Chondrocyte (in vitro differentiated cells): ENCODE results near the gene SLC26A11. TPM values are rescaled to one million over a fixed set of nuclear protein-coding genes. Genes with fewer than 3 reads are reported as not detected.
A peak's percentile ranks its signal among the peaks of the same experiment; 100 is the strongest.

ENCODE experiments used
- DNase-seq: peaks from one replicate; pipeline ENCODE4 v3.0.0; 2021; ENCODE audit warnings: mixed read lengths, low spot score
- H3K27ac Mint-ChIP-seq: one replicate; pipeline ENCODE4 v1.8.0; 2021; ENCODE audit warnings: mild to moderate bottlenecking, moderate library complexity, mixed read lengths; ENCODE audit not compliant: unreplicated experiment
- H3K27me3 Mint-ChIP-seq: 2 replicates; pipeline ENCODE4 v1.8.0; 2021; ENCODE audit warnings: low read depth, mixed read lengths
- H3K36me3 Mint-ChIP-seq: 2 replicates; pipeline ENCODE4 v1.8.0; 2021; ENCODE audit warnings: low read depth, mixed read lengths
- H3K4me1 Mint-ChIP-seq: 2 replicates; pipeline ENCODE4 v1.8.0; 2021; ENCODE audit warnings: low read depth, mild to moderate bottlenecking, mixed read lengths
- H3K4me3 Mint-ChIP-seq: one replicate; pipeline ENCODE4 v1.8.0; 2021; ENCODE audit warnings: mild to moderate bottlenecking, moderate library complexity, mixed read lengths; ENCODE audit not compliant: unreplicated experiment
- H3K9me3 Mint-ChIP-seq: 2 replicates; pipeline ENCODE4 v1.8.0; 2021; ENCODE audit warnings: low read depth, mixed read lengths
- total RNA-seq: library from RNA; stranded (reverse); gene quantifications from 3 replicates; pipeline ENCODE4 v1.2.1, GENCODE V29; 2021
- TF ChIP-seq, protein P1 (sequence below): fragments of 200-600 bp; sonication (generic); IDR thresholded peaks from 2 replicates; pipeline ENCODE4 v1.5.0; 2021; ENCODE audit warnings: antibody characterized with exemption, mild to moderate bottlenecking, moderate library complexity

SLC26A11 gene
- total RNA-seq, 1 donor from 2014 or later, result 16.2 TPM

DNA sequence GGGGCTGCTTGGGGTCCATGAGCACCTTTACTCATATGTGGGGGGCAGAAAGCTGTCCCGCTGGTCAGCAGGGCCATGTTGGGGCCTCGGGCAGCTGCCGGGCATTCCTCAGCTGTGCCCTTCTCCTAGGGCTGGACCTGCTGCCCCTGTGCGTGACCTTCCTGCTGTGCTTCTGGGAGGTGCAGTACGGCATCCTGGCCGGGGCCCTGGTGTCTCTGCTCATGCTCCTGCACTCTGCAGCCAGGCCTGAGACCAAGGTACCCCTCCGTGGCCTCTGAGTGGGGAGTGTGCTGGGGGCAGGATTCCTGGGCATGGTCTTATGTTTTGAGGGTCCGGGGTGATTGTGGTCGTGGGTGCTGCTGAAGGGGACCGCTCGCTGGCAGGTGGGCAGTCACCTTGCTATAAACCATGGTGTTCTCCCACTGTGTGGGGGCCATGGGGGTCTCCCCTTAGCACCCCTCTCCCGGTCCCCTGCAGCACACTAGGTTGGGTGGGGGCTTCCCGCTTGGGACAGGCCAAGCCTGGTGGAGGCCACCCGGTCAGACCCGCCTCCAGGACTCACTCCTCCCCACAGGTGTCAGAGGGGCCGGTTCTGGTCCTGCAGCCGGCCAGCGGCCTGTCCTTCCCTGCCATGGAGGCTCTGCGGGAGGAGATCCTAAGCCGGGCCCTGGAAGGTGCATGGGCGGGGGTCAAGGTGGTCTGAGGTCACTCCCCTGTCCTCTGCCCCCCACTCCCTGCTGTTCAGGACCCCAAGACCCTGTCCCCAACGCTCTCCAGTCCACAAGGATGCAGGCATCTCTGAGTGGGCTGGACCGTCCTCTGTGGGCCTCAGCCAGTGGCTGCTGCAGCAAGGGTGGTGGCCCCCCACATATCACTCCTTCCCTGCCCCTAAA, 28.0 kb downstream of the SLC26A11 start:
- Mint-ChIP-seq H3K27me3 (no peaks in the 10 kb centered on the region), H3K4me3 (no peak overlapping the region), H3K36me3 (peaks cover 4% of the 10 kb centered on the region), H3K9me3 (no peaks in the 10 kb centered on the region), H3K4me1 (no peaks in the 10 kb centered on the region), H3K27ac (no peak overlapping the region)
- no peak for DNase-seq
- TF ChIP-seq, protein P1, sequence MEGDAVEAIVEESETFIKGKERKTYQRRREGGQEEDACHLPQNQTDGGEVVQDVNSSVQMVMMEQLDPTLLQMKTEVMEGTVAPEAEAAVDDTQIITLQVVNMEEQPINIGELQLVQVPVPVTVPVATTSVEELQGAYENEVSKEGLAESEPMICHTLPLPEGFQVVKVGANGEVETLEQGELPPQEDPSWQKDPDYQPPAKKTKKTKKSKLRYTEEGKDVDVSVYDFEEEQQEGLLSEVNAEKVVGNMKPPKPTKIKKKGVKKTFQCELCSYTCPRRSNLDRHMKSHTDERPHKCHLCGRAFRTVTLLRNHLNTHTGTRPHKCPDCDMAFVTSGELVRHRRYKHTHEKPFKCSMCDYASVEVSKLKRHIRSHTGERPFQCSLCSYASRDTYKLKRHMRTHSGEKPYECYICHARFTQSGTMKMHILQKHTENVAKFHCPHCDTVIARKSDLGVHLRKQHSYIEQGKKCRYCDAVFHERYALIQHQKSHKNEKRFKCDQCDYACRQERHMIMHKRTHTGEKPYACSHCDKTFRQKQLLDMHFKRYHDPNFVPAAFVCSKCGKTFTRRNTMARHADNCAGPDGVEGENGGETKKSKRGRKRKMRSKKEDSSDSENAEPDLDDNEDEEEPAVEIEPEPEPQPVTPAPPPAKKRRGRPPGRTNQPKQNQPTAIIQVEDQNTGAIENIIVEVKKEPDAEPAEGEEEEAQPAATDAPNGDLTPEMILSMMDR, result no peak

DNA sequence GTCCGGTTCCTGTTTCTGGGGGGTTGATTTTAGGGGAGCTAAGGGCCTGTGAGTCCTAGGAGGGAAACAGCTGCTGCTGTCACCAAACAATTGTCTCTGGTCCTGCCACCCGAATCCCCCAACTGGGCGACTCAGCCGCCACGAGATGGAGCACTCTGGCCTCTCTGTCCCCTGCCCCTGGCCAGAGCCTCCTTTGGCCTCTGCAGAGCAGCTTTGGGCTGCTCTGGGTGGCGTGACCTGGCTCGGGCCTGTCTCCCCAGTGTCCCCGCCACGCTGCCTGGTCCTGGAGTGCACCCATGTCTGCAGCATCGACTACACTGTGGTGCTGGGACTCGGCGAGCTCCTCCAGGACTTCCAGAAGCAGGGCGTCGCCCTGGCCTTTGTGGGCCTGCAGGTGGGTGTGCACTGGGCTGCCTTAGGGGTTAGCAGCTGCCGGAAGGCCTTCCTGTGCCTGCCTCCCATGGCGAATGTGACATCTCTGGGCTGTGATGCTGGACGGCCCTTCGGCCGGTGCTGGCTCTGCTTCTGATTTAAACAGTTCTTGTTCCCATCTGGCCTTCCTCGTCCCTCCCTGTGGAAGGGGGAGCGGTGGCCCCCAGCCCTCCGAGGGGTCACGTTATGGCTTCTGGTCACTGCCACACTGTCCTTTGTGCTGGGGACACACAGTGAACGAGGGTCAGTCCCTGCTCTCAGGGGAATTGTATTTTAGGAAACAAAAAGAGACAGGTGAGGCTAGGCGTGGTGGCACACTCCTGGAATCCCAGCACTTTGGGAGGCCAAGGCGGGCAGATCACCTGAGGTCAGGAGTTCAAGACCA, 28.9 kb downstream of the SLC26A11 start:
- Mint-ChIP-seq H3K27ac (no peak overlapping the region), H3K4me1 (peaks cover 6% of the 10 kb centered on the region), H3K9me3 (no peaks in the 10 kb centered on the region), H3K4me3 (no peak overlapping the region), H3K36me3 (peaks cover 4% of the 10 kb centered on the region), H3K27me3 (no peaks in the 10 kb centered on the region)
- TF ChIP-seq, protein P1, result no peak
- no peak for DNase-seq

DNA sequence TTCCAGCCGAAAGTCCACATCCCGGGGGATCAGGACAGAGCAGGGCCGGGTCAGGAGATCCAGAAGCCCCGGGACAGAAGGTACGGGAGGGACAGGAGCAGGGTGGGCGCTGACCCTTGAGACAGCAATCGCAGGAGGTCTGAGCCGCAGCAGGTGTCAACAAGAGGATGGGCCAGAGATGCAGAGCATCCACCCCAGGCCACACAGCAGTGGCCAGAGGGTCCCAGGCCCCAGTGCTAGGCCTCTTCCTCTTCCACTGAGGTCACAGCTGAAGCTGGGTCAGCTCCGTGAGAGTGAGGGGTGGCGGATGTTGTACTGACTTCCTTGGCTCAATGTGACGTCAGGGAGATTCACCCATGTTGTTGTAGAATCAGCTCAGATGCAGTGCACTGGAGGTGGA, 31.7 kb downstream of the SLC26A11 start:
- TF ChIP-seq, protein P1, result no peak
- no peak for DNase-seq
- no peak overlapping the region for H3K27ac Mint-ChIP-seq
- no peak overlapping the region for H3K4me3 Mint-ChIP-seq
- H3K4me1 Mint-ChIP-seq, result peaks cover 20% of the 10 kb centered on the region
- H3K9me3 Mint-ChIP-seq, result no peaks in the 10 kb centered on the region
- H3K27me3 Mint-ChIP-seq, result no peaks in the 10 kb centered on the region
- peaks cover 2% of the 10 kb centered on the region for H3K36me3 Mint-ChIP-seq

DNA sequence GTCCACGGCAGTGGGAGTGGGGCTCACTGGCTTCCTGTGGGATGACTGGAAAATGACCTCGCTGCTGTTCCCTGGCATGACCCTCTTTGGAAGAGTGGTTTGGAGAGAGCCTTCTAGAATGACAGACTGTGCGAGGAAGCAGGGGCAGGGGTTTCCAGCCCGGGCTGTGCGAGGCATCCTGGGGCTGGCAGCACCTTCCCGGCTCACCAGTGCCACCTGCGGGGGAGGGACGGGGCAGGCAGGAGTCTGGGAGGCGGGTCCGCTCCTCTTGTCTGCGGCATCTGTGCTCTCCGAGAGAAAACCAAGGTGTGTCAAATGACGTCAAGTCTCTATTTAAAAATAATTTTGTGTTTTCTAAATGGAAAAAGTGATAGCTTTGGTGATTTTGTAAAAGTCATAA, 32.6 kb downstream of the SLC26A11 start:
- Mint-ChIP-seq H3K27ac (no peak overlapping the region), H3K4me1 (peaks cover 20% of the 10 kb centered on the region), H3K4me3 (no peak overlapping the region), H3K36me3 (peaks cover 2% of the 10 kb centered on the region), H3K27me3 (no peaks in the 10 kb centered on the region), H3K9me3 (no peaks in the 10 kb centered on the region)
- DNase-seq, result no peak
- TF ChIP-seq, protein P1, result peak; percentile 67

DNA sequence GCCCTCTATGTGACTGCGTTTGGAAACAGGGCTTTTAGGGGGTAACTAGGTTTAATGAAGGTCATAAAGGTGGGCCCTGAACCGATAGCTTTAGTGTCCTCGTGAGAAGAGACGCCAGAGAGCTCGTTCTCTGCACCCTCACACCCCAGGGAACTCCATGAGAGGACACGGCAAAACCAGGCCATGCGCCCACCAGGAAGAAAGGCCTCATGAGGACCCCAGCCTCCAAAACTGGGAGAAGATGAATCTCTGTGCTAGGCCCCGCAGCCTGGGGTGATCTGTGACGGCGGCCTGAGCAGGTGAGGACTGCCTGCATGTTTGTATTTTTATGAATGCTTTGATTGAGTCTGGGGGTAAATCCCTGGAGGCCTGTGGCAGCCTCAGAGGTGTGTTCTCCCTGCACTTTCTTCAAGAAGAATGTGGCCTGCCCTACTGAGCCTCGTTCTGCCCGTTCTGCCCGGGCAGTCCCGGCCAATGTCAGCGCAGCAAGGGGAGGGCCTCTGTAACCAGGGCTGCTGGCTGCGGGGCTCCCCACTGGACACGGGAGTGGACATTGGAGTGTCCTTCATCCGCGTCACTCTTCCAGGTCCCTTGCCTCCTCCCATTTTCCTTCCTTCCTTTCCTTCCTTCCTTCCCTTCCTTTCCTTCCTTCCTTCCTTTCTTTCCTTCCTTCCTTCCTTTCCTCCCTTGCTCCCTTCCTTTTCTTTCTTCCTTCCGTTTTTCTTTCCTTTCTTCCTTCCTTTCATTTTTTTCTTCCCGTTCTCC, 33.6 kb downstream of the SLC26A11 start:
- Mint-ChIP-seq H3K4me1 (peaks cover 21% of the 10 kb centered on the region), H3K4me3 (no peak overlapping the region), H3K27me3 (no peaks in the 10 kb centered on the region), H3K9me3 (no peaks in the 10 kb centered on the region), H3K36me3 (peaks cover 2% of the 10 kb centered on the region), H3K27ac (peak overlapping the region; percentile 96)
- DNase-seq, result no peak
- TF ChIP-seq, protein P1, result no peak
